A673 (cell line): ENCODE data around the gene BBS9.

Source experiments
- EZH2 ChIP-seq: fragments of 200-600 bp; sonication (generic); IDR thresholded peaks from 2 replicates; pipeline ENCODE4 v1.6.1; 2017; ENCODE audit warnings: borderline replicate concordance, low read depth, mild to moderate bottlenecking, mixed read lengths, antibody characterized with exemption, low read length; ENCODE audit not compliant: poor library complexity, severe bottlenecking
- TF ChIP-seq, protein P1 (sequence below): fragments of 300-800, 200-600 bp; sonication (generic); conservative IDR thresholded peaks from 2 replicates; pipeline ENCODE4 v1.5.1; 2017; ENCODE audit warnings: low read depth, mild to moderate bottlenecking, antibody characterized with exemption, low read length, moderate library complexity, mixed read lengths

DNA sequence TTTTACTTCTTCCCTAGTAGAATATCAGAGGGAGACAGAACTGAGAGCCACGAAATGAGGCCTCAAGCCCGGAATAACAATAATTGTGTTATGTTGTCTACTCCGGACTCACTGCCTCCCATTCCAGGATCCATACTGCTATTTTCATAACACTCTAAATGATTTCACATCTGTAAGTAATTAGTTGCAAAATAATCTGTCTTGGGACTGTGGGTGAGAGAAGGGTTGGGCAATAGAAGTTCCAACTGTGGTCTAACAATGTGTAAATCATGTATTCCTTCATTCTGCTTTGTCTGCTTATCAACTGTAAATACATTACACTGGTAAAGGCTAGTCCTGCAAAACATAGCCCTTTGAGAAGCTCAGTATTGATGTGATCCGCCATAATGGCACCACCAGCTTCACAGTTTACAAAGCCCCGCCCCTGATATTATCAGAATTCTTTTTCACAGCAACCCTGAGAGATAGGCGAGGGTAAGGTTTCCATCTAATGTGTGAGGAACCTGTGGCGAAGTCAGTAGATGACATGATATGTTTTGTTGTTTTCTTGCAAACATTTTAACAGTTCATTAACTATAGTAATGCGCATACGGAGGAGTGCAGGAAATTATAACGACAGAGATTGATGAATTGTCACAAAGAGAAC is 510.3 kb downstream of the BBS9 start:
- TF ChIP-seq, protein P1, sequence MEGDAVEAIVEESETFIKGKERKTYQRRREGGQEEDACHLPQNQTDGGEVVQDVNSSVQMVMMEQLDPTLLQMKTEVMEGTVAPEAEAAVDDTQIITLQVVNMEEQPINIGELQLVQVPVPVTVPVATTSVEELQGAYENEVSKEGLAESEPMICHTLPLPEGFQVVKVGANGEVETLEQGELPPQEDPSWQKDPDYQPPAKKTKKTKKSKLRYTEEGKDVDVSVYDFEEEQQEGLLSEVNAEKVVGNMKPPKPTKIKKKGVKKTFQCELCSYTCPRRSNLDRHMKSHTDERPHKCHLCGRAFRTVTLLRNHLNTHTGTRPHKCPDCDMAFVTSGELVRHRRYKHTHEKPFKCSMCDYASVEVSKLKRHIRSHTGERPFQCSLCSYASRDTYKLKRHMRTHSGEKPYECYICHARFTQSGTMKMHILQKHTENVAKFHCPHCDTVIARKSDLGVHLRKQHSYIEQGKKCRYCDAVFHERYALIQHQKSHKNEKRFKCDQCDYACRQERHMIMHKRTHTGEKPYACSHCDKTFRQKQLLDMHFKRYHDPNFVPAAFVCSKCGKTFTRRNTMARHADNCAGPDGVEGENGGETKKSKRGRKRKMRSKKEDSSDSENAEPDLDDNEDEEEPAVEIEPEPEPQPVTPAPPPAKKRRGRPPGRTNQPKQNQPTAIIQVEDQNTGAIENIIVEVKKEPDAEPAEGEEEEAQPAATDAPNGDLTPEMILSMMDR: no peak
- TF ChIP-seq EZH2: no peak
